Subcutaneous abdominal adipose tissue (tissue), 5 donors: Measurements from ENCODE around the gene ANKRD66.

Experiments used
- H3K27ac ChIP-seq: one replicate; pipeline ENCODE4 v1.7.0; 2013; ENCODE audit warnings: low read depth, mild to moderate bottlenecking, inconsistent platforms, low read length, moderate library complexity
- H3K27me3 ChIP-seq, 5 donors: one replicate each; pipeline ENCODE4 v1.7.0; 2013; ENCODE audit warnings: low read length in 5 of 5, inconsistent platforms in 1 of 5; ENCODE audit not compliant: control insufficient read depth in 5 of 5, insufficient read depth in 4 of 5
- H3K36me3 ChIP-seq, 5 donors: one replicate each; pipeline ENCODE4 v1.7.0; 2013; ENCODE audit warnings: low read length in 5 of 5; ENCODE audit not compliant: control insufficient read depth in 5 of 5, insufficient read depth in 5 of 5
- H3K4me1 ChIP-seq, 5 donors: one replicate each; pipeline ENCODE4 v1.7.0; 2013; ENCODE audit warnings: low read length in 5 of 5, mild to moderate bottlenecking in 3 of 5, moderate library complexity in 1 of 5; ENCODE audit not compliant: control insufficient read depth in 5 of 5, insufficient read depth in 5 of 5
- H3K4me3 ChIP-seq, 5 donors: one replicate each; pipeline ENCODE4 v1.7.0; 2013; ENCODE audit warnings: low read length in 5 of 5, low read depth in 1 of 5
- H3K9ac ChIP-seq, 5 donors: one replicate each; pipeline ENCODE4 v1.7.0; 2013; ENCODE audit warnings: low read length in 5 of 5, mild to moderate bottlenecking in 4 of 5, moderate library complexity in 3 of 5
- H3K9me3 ChIP-seq, 5 donors: one replicate each; pipeline ENCODE4 v1.7.0; 2013; ENCODE audit warnings: low read length in 5 of 5; ENCODE audit not compliant: control insufficient read depth in 5 of 5
- donor health status: healthy.
- donor health status: healthy.
- donor health status: healthy.
- donor health status: healthy.
- donor health status: healthy.

ANKRD66 gene

GRCh38 chr6:46787871-46788540 lies 41.3 kb downstream of the ANKRD66 start:
- H3K27ac ChIP-seq = no peak overlapping the region

DNA sequence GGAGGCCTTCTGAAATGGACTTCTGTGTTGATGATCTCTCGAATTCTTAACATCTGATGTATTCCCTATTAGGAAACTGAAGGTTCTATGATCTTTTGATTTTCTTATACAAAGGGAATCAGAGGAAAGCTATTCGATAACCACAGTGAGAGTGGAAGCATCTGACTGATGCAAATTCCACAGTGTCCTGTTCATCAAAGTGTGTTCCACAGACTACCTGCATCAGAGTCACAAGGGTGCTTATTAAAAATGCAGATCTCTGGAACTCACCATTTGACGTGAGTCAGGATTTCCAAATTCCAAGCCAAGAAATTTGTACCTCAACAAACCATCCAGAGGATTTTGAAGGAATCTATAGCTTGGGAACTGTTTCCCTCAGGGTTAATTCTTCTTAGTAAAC lies 42.1 kb downstream of the ANKRD66 start:
- no peaks in the 10 kb centered on the region for H3K4me1 ChIP-seq
- no peak overlapping the region for H3K4me3 ChIP-seq
- H3K27me3 ChIP-seq = no peaks in the 10 kb centered on the region
- no peak overlapping the region for H3K27ac ChIP-seq
- H3K36me3 ChIP-seq = no peaks in the 10 kb centered on the region
- no peak overlapping the region for H3K9ac ChIP-seq
- H3K9me3 ChIP-seq = no peaks in the 10 kb centered on the region

More at GRCh38 chr6:46787871-46788540, 41.3 kb downstream of the ANKRD66 start:
- Histone ChIP-seq H3K9ac (no peak overlapping the region), H3K4me3 (no peak overlapping the region), H3K4me1 (no peaks in the 10 kb centered on the region), H3K27me3 (no peaks in the 10 kb centered on the region), H3K9me3 (no peaks in the 10 kb centered on the region), H3K36me3 (no peaks in the 10 kb centered on the region)

GRCh38 chr6:46789434-46790354 lies 43.0 kb downstream of the ANKRD66 start:
- Histone ChIP-seq H3K9me3 (no peaks in the 10 kb centered on the region), H3K36me3 (no peaks in the 10 kb centered on the region), H3K4me1 (no peaks in the 10 kb centered on the region), H3K27me3 (no peaks in the 10 kb centered on the region), H3K27ac (no peak overlapping the region), H3K9ac (no peak overlapping the region), H3K4me3 (no peak overlapping the region)

GRCh38 chr6:46790355-46790874 lies 43.7 kb downstream of the ANKRD66 start:
- H3K4me3 ChIP-seq = no peak overlapping the region
- H3K4me1 ChIP-seq = no peaks in the 10 kb centered on the region
- no peaks in the 10 kb centered on the region for H3K36me3 ChIP-seq
- H3K27me3 ChIP-seq = no peaks in the 10 kb centered on the region
- H3K9me3 ChIP-seq = no peaks in the 10 kb centered on the region
- H3K27ac ChIP-seq = no peak overlapping the region
- H3K9ac ChIP-seq = no peak overlapping the region

- Histone ChIP-seq H3K27me3 (no peaks in the 10 kb centered on the region), H3K9ac (no peak overlapping the region), H3K27ac (no peak overlapping the region), H3K36me3 (no peaks in the 10 kb centered on the region), H3K4me3 (no peak overlapping the region), H3K4me1 (no peaks in the 10 kb centered on the region), H3K9me3 (no peaks in the 10 kb centered on the region)
These were observed 45.9 kb downstream of the ANKRD66 start for GRCh38 chr6:46792635-46793034.

DNA sequence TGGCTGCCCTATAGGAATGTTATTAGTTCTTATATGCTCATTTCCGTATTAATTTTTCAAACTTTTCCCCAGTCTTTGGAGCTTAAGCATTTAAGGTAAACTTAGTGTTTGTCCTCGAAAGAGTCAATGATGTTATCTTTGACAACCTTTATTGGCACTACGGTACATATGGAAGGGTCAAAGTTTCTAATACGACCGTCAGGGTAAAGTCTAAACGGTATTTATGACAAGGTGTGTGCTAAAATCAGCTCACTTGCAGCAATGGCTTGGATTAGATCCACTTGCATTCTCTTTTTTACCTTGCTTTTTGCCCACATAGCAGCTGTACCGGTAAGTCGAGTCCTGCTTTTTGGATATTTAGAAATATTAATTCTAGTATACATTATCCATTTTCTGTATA lies 46.4 kb downstream of the ANKRD66 start, which contains the start of gene MEP1A:
MEP1A (plus strand) TSS at position 252 of the 400 bp plus-strand sequence; CDS start at position 262, 10 bp downstream.
- H3K9me3 ChIP-seq = no peaks in the 10 kb centered on the region
- H3K9ac ChIP-seq = no peak within 1 kb of the TSS
- no peaks in the 10 kb centered on the region for H3K4me1 ChIP-seq
- H3K4me3 ChIP-seq = no peak within 1 kb of the TSS
- no peaks in the 10 kb centered on the region for H3K27me3 ChIP-seq
- H3K27ac ChIP-seq = no peak within 1 kb of the TSS
- no peaks in the 10 kb centered on the region for H3K36me3 ChIP-seq

- Histone ChIP-seq H3K4me1 (no peaks in the 10 kb centered on the region), H3K9me3 (no peaks in the 10 kb centered on the region), H3K27me3 (no peaks in the 10 kb centered on the region), H3K27ac (no peak overlapping the region), H3K4me3 (no peak overlapping the region), H3K9ac (no peak overlapping the region), H3K36me3 (no peaks in the 10 kb centered on the region)
These were observed 47.3 kb downstream of the ANKRD66 start for GRCh38 chr6:46794068-46794467.

DNA sequence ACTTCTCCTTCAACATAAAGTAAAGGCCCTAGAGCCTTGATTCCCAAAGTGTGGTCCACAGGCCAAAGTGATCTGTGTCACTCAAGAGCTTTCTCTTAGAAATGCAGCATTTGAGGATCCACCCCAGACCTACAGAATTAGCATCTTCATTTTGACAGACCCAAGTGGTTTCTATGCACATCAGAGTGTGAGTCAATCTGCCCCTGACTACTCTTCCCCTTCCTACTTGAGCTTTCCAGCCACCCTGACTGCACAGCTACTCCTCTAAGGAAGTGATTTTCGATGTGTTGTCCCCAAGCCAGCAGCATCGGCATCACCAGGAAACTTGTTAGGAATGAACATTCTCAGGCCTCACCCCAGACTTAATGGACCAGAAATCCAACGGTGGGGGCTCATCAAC lies 49.1 kb downstream of the ANKRD66 start:
- no peaks in the 10 kb centered on the region for H3K36me3 ChIP-seq
- no peak overlapping the region for H3K9ac ChIP-seq
- H3K4me1 ChIP-seq = no peaks in the 10 kb centered on the region
- no peak overlapping the region for H3K27ac ChIP-seq
- H3K9me3 ChIP-seq = no peaks in the 10 kb centered on the region
- H3K27me3 ChIP-seq = no peaks in the 10 kb centered on the region
- no peak overlapping the region for H3K4me3 ChIP-seq

DNA sequence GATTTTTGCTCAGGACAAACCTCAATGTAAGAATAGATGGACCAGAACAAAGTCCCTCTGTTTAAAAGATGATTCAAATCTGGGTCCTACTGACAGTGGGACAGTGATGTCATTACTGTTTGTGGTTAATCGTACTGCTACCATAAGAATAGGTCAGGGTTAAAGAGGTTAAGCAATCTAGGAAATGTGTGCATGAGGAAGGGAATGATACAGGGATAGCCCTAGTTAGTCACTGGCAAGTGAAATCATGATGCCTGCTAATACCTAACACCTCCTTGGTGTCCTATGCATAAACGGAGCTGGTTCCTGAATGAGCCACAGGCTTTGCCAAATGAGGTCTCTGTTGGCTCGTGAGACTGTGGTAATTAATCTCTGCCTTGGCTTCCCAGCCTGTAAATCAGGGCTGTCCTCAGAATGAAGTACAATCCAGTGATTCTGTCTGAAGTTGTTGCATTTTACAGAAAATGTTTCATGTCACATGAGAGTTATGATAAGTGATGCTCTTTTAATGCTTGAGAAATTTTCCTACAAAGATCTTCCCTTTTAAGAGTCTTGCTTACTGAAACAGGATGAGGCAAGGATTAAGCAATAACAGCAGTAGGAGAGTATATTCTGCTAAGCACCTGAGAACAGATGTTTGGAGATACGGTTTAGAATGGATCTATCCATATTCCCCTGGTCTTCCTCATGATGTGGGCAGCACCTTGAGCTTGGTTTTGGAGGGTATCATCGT lies 50.3 kb downstream of the ANKRD66 start:
- no peak overlapping the region for H3K27ac ChIP-seq
- no peaks in the 10 kb centered on the region for H3K27me3 ChIP-seq
- no peaks in the 10 kb centered on the region for H3K4me1 ChIP-seq
- H3K36me3 ChIP-seq = no peaks in the 10 kb centered on the region
- H3K4me3 ChIP-seq = no peak overlapping the region
- H3K9ac ChIP-seq = no peak overlapping the region
- no peaks in the 10 kb centered on the region for H3K9me3 ChIP-seq
